ENCODE data around the gene PSMC2.

Gene PSMC2

GRCh38 chr7:103347507-103348267, at the start of gene PSMC2:
PSMC2 (plus strand) TSS chr7:103347643; CDS start chr7:103347712, 69 bp downstream.
- peak; percentile 66 to 77 for DNase-seq (ENCODE audit: low read depth in 2 of 2)

- DNase-seq (ENCODE audit: low read depth in 2 of 2), result no peak
Observed at GRCh38 chr7:103297837-103298179, 49.6 kb upstream of the PSMC2 start.

- DNase-seq (ENCODE audit: low read depth in 2 of 2), result no peak
Observed at GRCh38 chr7:103299660-103300059, 47.8 kb upstream of the PSMC2 start.

- DNase-seq (ENCODE audit: low read depth in 2 of 2), result no peak
Observed at GRCh38 chr7:103301441-103301840, 46.0 kb upstream of the PSMC2 start.

GRCh38 chr7:103307503-103308231, 39.8 kb upstream of the PSMC2 start:
- DNase-seq (ENCODE audit: low read depth in 2 of 2), result no peak

- no peak for DNase-seq (ENCODE audit: low read depth in 2 of 2)
Observed at GRCh38 chr7:103314852-103315251, 32.6 kb upstream of the PSMC2 start.

- no peak for DNase-seq (ENCODE audit: low read depth in 2 of 2)
Observed at GRCh38 chr7:103316380-103316941, 31.0 kb upstream of the PSMC2 start.

GRCh38 chr7:103317009-103317408, 30.4 kb upstream of the PSMC2 start:
- no peak for DNase-seq (ENCODE audit: low read depth in 2 of 2)

GRCh38 chr7:103325744-103326143, 21.7 kb upstream of the PSMC2 start:
- DNase-seq (ENCODE audit: low read depth in 2 of 2), result no peak

GRCh38 chr7:103336761-103337160, 10.7 kb upstream of the PSMC2 start:
- no peak for DNase-seq (ENCODE audit: low read depth in 2 of 2)

- no peak for DNase-seq (ENCODE audit: low read depth in 2 of 2)
Observed at GRCh38 chr7:103338864-103339263, 8.6 kb upstream of the PSMC2 start.

- DNase-seq (ENCODE audit: low read depth in 2 of 2), result no peak
Observed at GRCh38 chr7:103341466-103341865, 6.0 kb upstream of the PSMC2 start.

- no peak for DNase-seq (ENCODE audit: low read depth in 2 of 2)
Observed at GRCh38 chr7:103343332-103343731, 4.1 kb upstream of the PSMC2 start.

GRCh38 chr7:103343758-103344452, 3.5 kb upstream of the PSMC2 start:
- peak; percentile 15 to 19 for DNase-seq (ENCODE audit: low read depth in 2 of 2)

GRCh38 chr7:103344453-103345149, 2.8 kb upstream of the PSMC2 start, which contains the start of gene DNAJC2:
DNAJC2 (minus strand) TSS chr7:103344767; CDS start chr7:103344622, 145 bp downstream.
- DNase-seq (ENCODE audit: low read depth in 2 of 2), result peak; percentile 73 to 81

GRCh38 chr7:103346396-103346795, 1.0 kb upstream of the PSMC2 start:
- no peak for DNase-seq (ENCODE audit: low read depth in 2 of 2)

GRCh38 chr7:103348452-103348851, 1.0 kb downstream of the PSMC2 start:
- no peak for DNase-seq (ENCODE audit: low read depth in 2 of 2)

GRCh38 chr7:103348959-103349358, 1.5 kb downstream of the PSMC2 start:
- no peak for DNase-seq (ENCODE audit: low read depth in 2 of 2)

- no peak for DNase-seq (ENCODE audit: low read depth in 2 of 2)
Observed at GRCh38 chr7:103349805-103350204, 2.4 kb downstream of the PSMC2 start.

- no peak for DNase-seq (ENCODE audit: low read depth in 2 of 2)
Observed at GRCh38 chr7:103369432-103369831, 22.0 kb downstream of the PSMC2 start.

GRCh38 chr7:103373866-103374643, 26.6 kb downstream of the PSMC2 start:
- no peak for DNase-seq (ENCODE audit: low read depth in 2 of 2)

All from stimulated activated CD4-positive, alpha-beta T cell treated with anti-CD3 and anti-CD28 coated beads, Interleukin-12 subunit alpha, Interleukin-12 subunit beta, amount 100 ng/mL, for 24 hours (primary cell).